RWPE1 (cell line): Measurements from ENCODE around the gene CYB5A.
"Not testable (repeated sequence)": the region's sequence is repeated elsewhere in the genome, so short reads cannot be mapped to it uniquely, and the experiment has no call there.

Source experiments
- CTCF ChIA-PET: fragments of 350-600 bp; sonication (Branson Sonifier 250); formaldehyde crosslinking; extraction: SDS; loops from one replicate; lab custom pipeline; 2021; lab: Yijun Ruan, JAX
- POLR2A ChIA-PET: fragments of 400-600 bp; formaldehyde crosslinking; extraction: SDS; loops from one replicate; lab custom pipeline; 2020; ENCODE audit warnings: antibody characterized with exemption; ENCODE audit not compliant: low non-redundant PET; lab: Yijun Ruan, JAX
- DNase-seq: peaks from one replicate; pipeline ENCODE4 v3.0.0; 2012; ENCODE audit warnings: low spot score
- H3K27ac ChIP-seq: fragments of 450-650 bp; 2 replicates; pipeline ENCODE4 v1.5.1; 2017
- TF ChIP-seq, protein P1 (sequence below): fragments of 450-650 bp; conservative IDR thresholded peaks from 2 replicates; pipeline ENCODE4 v1.5.1; 2017; ENCODE audit warnings: low read depth, mild to moderate bottlenecking

CYB5A gene

DNA sequence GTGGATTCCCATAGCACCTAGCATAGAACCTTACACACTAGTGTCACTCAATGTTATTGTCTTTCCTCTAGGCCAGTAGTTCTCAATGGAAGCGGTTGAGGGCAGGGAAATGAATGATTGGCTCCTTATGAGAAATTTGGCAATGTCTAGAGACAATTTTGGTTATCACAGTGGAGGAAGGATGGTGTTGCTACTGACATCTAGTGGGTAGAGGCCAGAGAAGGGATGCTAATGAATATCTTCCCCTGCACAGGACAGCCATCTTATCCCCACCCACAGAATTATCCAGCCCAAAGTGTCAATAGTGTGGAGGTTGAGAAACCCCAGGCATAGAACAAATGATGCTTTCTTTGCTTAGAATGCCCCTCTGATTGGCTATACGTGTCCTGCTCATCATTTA, 39.6 kb upstream of the CYB5A start:
- DNase-seq: peak; percentile 3
- H3K27ac ChIP-seq: no peak overlapping the region
- TF ChIP-seq, protein P1, sequence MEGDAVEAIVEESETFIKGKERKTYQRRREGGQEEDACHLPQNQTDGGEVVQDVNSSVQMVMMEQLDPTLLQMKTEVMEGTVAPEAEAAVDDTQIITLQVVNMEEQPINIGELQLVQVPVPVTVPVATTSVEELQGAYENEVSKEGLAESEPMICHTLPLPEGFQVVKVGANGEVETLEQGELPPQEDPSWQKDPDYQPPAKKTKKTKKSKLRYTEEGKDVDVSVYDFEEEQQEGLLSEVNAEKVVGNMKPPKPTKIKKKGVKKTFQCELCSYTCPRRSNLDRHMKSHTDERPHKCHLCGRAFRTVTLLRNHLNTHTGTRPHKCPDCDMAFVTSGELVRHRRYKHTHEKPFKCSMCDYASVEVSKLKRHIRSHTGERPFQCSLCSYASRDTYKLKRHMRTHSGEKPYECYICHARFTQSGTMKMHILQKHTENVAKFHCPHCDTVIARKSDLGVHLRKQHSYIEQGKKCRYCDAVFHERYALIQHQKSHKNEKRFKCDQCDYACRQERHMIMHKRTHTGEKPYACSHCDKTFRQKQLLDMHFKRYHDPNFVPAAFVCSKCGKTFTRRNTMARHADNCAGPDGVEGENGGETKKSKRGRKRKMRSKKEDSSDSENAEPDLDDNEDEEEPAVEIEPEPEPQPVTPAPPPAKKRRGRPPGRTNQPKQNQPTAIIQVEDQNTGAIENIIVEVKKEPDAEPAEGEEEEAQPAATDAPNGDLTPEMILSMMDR: no peak
- ChIA-PET CTCF (no interaction called here), POLR2A (no interaction called here)

DNA sequence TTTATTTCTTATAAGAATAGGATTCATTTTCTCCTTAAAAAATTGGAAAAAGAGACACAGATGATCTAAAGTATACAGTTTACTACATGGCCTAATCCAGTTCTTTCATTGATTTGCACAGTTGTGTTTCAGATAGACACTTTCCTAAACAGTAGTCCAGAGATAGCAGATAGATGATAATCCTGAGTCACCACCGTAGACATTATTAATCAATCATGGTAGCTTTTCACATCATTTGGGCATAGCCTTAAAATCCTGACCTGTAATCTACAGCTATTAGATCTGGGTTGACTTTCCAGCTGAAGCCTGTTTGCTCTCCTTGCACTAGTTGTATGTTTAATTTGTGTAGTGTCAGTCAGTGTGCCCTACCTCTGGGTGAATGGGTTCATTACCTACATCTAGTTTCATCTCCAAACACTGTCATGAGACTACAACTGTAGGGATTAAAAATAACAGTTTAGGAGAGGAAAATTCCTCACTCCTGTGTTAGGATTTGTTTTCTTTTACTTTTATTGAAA, 38.0 kb upstream of the CYB5A start:
- POLR2A ChIA-PET: no interaction called here
- CTCF ChIA-PET: no interaction called here
- no peak for DNase-seq
- TF ChIP-seq, protein P1: no peak
- no peak overlapping the region for H3K27ac ChIP-seq

DNA sequence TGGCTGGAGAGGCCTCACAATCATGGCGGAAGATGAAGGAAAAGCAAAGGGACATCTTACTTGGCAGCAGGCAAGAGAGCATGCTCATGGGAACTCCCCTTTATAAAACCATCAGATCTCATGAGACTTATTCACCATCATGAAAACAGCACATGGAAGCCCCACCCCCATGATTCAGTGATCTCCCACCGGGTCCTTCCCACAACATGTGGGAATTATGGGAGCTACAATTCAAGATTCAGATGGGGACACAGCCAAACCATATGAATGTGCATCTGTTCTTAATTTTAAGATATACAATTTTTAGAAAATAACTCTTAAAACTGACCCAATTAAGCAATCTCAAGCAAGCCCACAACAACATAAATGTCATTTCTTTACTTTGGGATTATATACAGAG, 36.4 kb upstream of the CYB5A start:
- H3K27ac ChIP-seq: no peak overlapping the region
- POLR2A ChIA-PET: no interaction called here
- DNase-seq: no peak
- TF ChIP-seq, protein P1: no peak
- CTCF ChIA-PET: no interaction called here

DNA sequence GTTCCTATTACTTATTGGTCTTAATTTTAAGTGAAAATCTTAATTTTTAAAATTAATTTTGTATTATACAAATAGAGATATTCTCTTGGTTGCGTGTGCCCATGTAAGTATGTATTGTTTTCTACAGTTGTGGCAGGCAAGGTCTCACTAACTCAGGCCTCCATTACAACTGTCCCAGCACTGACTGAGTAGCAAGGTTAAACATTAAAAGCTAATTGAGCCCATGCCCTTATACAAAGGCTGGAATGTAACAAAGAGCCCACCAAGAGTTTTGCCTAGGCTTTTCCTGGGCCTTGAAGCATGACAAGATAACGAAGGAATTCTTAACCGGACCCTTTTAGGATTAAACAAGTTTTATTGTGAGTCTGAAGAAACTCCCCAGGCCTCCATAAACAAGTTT, 35.0 kb upstream of the CYB5A start:
- DNase-seq, POLR2A ChIA-PET, CTCF ChIA-PET, H3K27ac ChIP-seq: not testable (repeated sequence)

DNA sequence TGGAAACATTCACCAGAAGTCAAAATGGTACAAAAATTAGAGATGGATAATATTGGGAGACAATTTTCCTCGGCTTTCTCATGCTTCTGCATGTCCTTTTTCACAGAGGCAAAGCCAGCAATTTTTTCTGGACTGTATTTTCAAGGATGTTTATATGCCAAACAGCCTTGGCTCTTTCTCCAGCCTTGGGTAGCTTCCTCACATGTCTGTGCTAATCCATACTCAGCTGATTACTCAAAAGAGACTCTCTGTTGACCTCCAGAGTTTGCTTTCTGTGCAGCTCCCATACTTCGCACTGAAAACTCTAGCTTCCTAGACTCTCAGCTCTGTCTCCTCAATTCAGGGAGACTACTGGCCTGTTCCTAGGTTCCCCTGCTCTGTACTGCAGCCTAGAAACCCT, 34.5 kb upstream of the CYB5A start:
- H3K27ac ChIP-seq: no peak overlapping the region
- CTCF ChIA-PET: no interaction called here
- TF ChIP-seq, protein P1: no peak
- no peak for DNase-seq
- POLR2A ChIA-PET: interaction anchor here (0.6 kb wide), 1 partner anchor 48 kb away, joined by 3 read pairs; no protein-coding TSS in a partner anchor

DNA sequence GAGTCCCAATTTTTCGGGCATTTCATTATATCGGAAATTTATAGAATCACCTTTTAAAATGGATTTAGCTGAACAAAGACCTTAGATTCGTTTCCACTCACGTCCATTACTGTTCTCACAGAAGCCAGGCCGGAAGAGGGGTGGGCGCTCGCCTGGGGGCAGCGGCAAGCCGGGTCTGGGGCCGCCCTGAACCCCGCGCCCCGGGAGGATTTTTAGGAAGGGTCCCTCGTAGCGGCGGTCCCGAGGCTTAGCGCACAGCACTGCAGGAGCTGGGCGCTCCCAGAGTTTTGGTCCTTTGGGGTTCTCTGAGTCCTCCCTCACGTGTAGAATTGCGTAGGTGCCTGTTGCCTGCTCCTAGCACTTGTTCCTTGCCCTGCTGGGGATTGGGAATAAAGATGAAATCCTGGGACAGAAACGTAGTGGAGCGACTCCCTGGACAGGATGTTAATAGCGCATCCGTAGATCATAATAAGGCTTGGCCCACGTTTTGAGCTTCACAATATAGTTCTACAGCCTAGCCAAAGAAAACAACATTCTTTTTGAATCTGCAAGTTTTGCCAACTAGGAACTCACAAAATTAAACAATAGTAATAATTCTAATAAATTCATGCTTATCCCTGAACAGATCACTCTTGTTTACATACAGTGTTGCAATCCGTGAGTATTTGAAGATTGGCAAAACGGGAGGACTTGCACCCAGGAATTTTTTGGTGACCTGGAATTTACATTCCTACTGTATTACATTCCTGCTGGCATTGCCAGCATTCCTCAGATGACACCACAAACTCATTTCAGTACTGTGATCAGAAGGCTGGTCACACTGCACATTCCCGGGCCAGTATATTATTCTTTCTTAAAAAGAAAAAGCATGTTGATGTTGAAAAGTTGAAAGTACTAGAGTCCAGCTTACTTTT, 24.8 kb upstream of the CYB5A start:
- TF ChIP-seq, protein P1: no peak
- POLR2A ChIA-PET: no interaction called here
- peak; percentile 13 for DNase-seq
- CTCF ChIA-PET: interaction anchor here (0.6 to 1.3 kb wide), 2 partner anchors 48 to 524 kb away, joined by 3 read pairs; no protein-coding TSS in a partner anchor
- H3K27ac ChIP-seq: no peak overlapping the region
